Endodermal cell (in vitro differentiated cells): ENCODE data around the gene TUBGCP3. TPM values are rescaled to one million over a fixed set of nuclear protein-coding genes. Genes with fewer than 3 reads are reported as not detected.
A peak's percentile ranks its signal among the peaks of the same experiment; 100 is the strongest.

Source experiments
- DNase-seq: peaks from one replicate; pipeline ENCODE4 v3.0.0-alpha.2; 2017
- H3K27ac ChIP-seq: 2 replicates; pipeline ENCODE4 v1.5.1; 2013; ENCODE audit warnings: mild to moderate bottlenecking, low read depth, low read length, moderate library complexity
- H3K27me3 ChIP-seq: 2 replicates; pipeline ENCODE4 v1.6.1; 2013; ENCODE audit warnings: mild to moderate bottlenecking, low read length, moderate library complexity; ENCODE audit not compliant: insufficient read depth, control insufficient read depth, poor library complexity, severe bottlenecking
- H3K36me3 ChIP-seq: 2 replicates; pipeline ENCODE4 v1.7.0; 2013; ENCODE audit warnings: mild to moderate bottlenecking, low read length, moderate library complexity; ENCODE audit not compliant: control insufficient read depth, insufficient read depth
- H3K4me1 ChIP-seq: one replicate; pipeline ENCODE4 v1.7.0; 2013; ENCODE audit warnings: low read length; ENCODE audit not compliant: control insufficient read depth, insufficient read depth
- H3K4me3 ChIP-seq: 2 replicates; pipeline ENCODE4 v1.5.1; 2013; ENCODE audit warnings: mild to moderate bottlenecking, low read length, moderate library complexity
- H3K9ac ChIP-seq: 2 replicates; pipeline ENCODE4 v1.6.1; 2013; ENCODE audit warnings: mild to moderate bottlenecking, low read length, moderate library complexity; ENCODE audit not compliant: poor library complexity, severe bottlenecking; ENCODE audit errors: extremely low read depth
- H3K9me3 ChIP-seq: 2 replicates; pipeline ENCODE4 v1.6.1; 2013; ENCODE audit warnings: mild to moderate bottlenecking, low read length, moderate library complexity; ENCODE audit not compliant: control insufficient read depth
- H3K27ac Mint-ChIP-seq: 2 replicates; pipeline ENCODE4 v1.8.0; 2020; ENCODE audit warnings: mixed read lengths
- H3K27me3 Mint-ChIP-seq: 2 replicates; pipeline ENCODE4 v1.8.0; 2021; ENCODE audit warnings: mild to moderate bottlenecking, mixed read lengths; ENCODE audit not compliant: insufficient read depth
- H3K36me3 Mint-ChIP-seq: 2 replicates; pipeline ENCODE4 v1.8.0; 2020; ENCODE audit warnings: low read depth, mixed read lengths
- H3K4me1 Mint-ChIP-seq: 2 replicates; pipeline ENCODE4 v1.8.0; 2020; ENCODE audit warnings: mixed read lengths
- H3K4me3 Mint-ChIP-seq: 2 replicates; pipeline ENCODE4 v1.8.0; 2020; ENCODE audit warnings: mild to moderate bottlenecking, moderate library complexity, mixed read lengths
- H3K9me3 Mint-ChIP-seq: 2 replicates; pipeline ENCODE4 v1.8.0; 2020; ENCODE audit warnings: mild to moderate bottlenecking, mixed read lengths
- CTCF ChIP-seq: fragments of 200-600 bp; sonication (generic); conservative IDR thresholded peaks from 2 replicates; pipeline ENCODE4 v1.5.0; 2021; ENCODE audit warnings: antibody characterized with exemption, mild to moderate bottlenecking
- WGBS, 2 experiments: methylation state at CpG; one replicate each; pipeline versions ENCODE4 v1.1.5 to v1.1.7; 2013; ENCODE audit warnings: missing lambda C conversion rate in 2 of 2, mixed read lengths in 1 of 2; ENCODE audit not compliant: insufficient coverage in 1 of 2, insufficient read length in 1 of 2; 5-methylcytosine and 5-hydroxymethylcytosine counted together
- total RNA-seq, 2 donors: library from RNA; stranded (reverse); fragmentation: NEBNext Ultra II Directional in 1 of 2; extraction: Animal tissue kit (Norgen Biotek cat#: 25700) in 1 of 2; gene quantifications; 2 replicates in 1 of 2; 3 replicates in 1 of 2; pipeline ENCODE4 v1.2.1, GENCODE V29; 2021

TUBGCP3 gene
- total RNA-seq, 2 donors from 2014 or later = 34.7 to 55.3 TPM

- Mint-ChIP-seq H3K36me3 (no peaks in the 10 kb centered on the region), H3K27me3 (peaks cover 32% of the 10 kb centered on the region), H3K4me3 (no peak overlapping the region), H3K4me1 (peaks cover 1% of the 10 kb centered on the region), H3K9me3 (no peaks in the 10 kb centered on the region), H3K27ac (no peak overlapping the region)
- H3K4me1 ChIP-seq = no peaks in the 10 kb centered on the region
- TF ChIP-seq CTCF = no peak
- no peaks in the 10 kb centered on the region for H3K36me3 ChIP-seq
- no peak overlapping the region for H3K9ac ChIP-seq
- no peak overlapping the region for H3K27ac ChIP-seq
- H3K4me3 ChIP-seq = no peak overlapping the region
- 80 to 87% methylated on average over 2 of the region's 2 CpGs for WGBS, 2 experiments
- H3K9me3 ChIP-seq = no peaks in the 10 kb centered on the region
- DNase-seq = no peak
- H3K27me3 ChIP-seq = peaks cover 15% of the 10 kb centered on the region
These were observed 20.3 kb upstream of the TUBGCP3 start for GRCh38 chr13:112608212-112608611.

- Mint-ChIP-seq H3K27me3 (peaks cover 32% of the 10 kb centered on the region), H3K27ac (peak overlapping the region; percentile 91)
These were observed 18.4 kb upstream of the TUBGCP3 start for GRCh38 chr13:112606109-112607001.

GRCh38 chr13:112605531-112605990 is 17.6 kb upstream of the TUBGCP3 start:
- Histone ChIP-seq H3K27me3 (peaks cover 15% of the 10 kb centered on the region), H3K4me3 (peak overlapping the region; percentile 83), H3K4me1 (no peaks in the 10 kb centered on the region), H3K27ac (no peak overlapping the region), H3K9me3 (no peaks in the 10 kb centered on the region), H3K9ac (peak overlapping the region; percentile 70), H3K36me3 (no peaks in the 10 kb centered on the region)
- Mint-ChIP-seq H3K4me1 (peaks cover 1% of the 10 kb centered on the region), H3K36me3 (no peaks in the 10 kb centered on the region), H3K27me3 (peaks cover 34% of the 10 kb centered on the region), H3K4me3 (peak overlapping the region; percentile 63), H3K27ac (peak overlapping the region; percentile 91), H3K9me3 (no peaks in the 10 kb centered on the region)
- no peak for TF ChIP-seq CTCF
- DNase-seq = no peak
- 72 to 93% methylated on average over 14 to 18 of the region's 18 CpGs for WGBS, 2 experiments

More at GRCh38 chr13:112606109-112607001, 18.4 kb upstream of the TUBGCP3 start:
- no peaks in the 10 kb centered on the region for H3K36me3 Mint-ChIP-seq
- no peaks in the 10 kb centered on the region for H3K4me1 ChIP-seq
- no peaks in the 10 kb centered on the region for H3K9me3 ChIP-seq
- H3K9me3 Mint-ChIP-seq = no peaks in the 10 kb centered on the region
- peak; percentile 98 for DNase-seq
- peaks cover 15% of the 10 kb centered on the region for H3K27me3 ChIP-seq
- H3K9ac ChIP-seq = peak overlapping the region; percentile 70
- H3K4me3 ChIP-seq = peak overlapping the region; percentile 83
- H3K4me3 Mint-ChIP-seq = peak overlapping the region; percentile 63
- peak; percentile 97 for TF ChIP-seq CTCF
- no peaks in the 10 kb centered on the region for H3K36me3 ChIP-seq
- 9 to 14% methylated on average over 29 to 45 of the region's 45 CpGs for WGBS, 2 experiments
- H3K27ac ChIP-seq = peak overlapping the region; percentile 2
- H3K4me1 Mint-ChIP-seq = peaks cover 1% of the 10 kb centered on the region
